GM19328 (cell line): ENCODE data around the gene PSD2.

Experiments used
- ATAC-seq: cut with Tn5 transposase; IDR thresholded peaks from one replicate; pipeline ENCODE4 v1.9.1; 2021; ENCODE audit warnings: mild to moderate bottlenecking, moderate library complexity; ENCODE audit not compliant: unreplicated experiment

The PSD2 gene

GRCh38 chr5:139795074-139796001 is at the start of gene PSD2:
Gene PSD2, plus strand, starts transcription at chr5:139795808. Its CDS starts 13,633 bp downstream, at chr5:139809441.
- ATAC-seq, result no peak

- no peak for ATAC-seq
Measured at GRCh38 chr5:139746691-139747582, 48.7 kb upstream of the PSD2 start.

GRCh38 chr5:139747583-139748504 is 47.8 kb upstream of the PSD2 start:
- no peak for ATAC-seq

DNA sequence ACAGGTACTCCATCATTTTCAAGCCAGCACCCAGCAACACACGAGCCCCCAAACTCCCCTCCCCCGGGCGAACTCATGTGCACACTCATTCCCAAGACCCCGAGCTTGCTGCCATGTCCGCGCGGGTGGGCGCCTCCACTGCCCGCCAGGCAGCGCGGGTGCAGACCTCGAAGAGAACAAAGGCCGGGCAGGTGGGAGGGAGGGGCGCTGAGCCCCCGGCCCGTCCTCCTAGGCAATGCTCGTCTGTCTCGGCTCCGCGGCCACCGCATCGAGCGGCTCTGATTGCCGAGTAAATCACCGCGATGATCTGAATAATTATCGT is 47.1 kb upstream of the PSD2 start:
- no peak for ATAC-seq

- no peak for ATAC-seq
Measured at GRCh38 chr5:139749242-139749641, 46.4 kb upstream of the PSD2 start.

- no peak for ATAC-seq
Measured at GRCh38 chr5:139751236-139751635, 44.4 kb upstream of the PSD2 start.

DNA sequence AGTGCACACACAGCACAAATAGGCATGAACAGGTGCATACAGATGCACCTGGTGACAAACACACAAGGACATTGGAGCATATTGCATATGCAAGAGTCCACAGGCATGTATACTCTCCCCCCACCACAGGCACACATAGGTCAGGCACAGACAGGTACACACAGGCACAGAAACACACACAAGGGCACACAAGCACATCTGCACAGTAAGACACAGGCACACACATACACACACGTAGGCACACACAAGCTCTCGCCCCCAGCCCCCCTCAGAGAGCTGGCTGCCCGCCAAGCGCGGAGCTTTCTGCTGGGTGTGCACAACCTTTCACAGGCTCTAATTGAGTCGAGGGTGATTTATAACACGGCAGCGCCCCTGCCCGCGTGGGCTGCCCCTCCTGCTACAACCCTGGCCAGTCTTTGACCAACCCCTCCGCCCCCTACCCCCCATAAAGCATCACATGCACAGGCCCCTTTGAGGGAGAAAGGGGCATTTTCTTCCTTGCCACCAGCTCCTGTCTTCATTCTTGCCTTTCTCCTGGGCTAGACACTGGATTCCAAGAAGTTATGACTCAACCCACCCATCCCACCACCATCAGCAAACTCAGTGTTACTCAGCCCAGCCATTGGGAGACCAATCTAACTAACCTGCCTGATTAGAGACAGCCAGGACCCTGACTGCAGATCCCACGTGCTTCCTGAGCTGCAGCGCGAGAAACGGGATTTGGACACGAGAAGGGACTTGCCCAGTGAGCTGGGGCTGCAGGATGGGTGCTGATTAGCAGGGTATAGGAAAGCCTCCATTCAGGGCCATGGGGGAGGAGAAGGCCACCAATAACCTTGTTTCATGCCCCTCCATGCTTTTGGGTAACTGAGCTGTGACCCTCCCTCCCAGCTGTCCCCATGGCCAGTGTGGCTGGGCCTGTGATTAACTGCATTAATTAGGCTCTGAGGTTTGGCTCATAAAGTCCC is 42.8 kb upstream of the PSD2 start:
- no peak for ATAC-seq

GRCh38 chr5:139755892-139756671 is 39.5 kb upstream of the PSD2 start:
- ATAC-seq, result no peak

- no peak for ATAC-seq
Measured at GRCh38 chr5:139756971-139757370, 38.6 kb upstream of the PSD2 start.

DNA sequence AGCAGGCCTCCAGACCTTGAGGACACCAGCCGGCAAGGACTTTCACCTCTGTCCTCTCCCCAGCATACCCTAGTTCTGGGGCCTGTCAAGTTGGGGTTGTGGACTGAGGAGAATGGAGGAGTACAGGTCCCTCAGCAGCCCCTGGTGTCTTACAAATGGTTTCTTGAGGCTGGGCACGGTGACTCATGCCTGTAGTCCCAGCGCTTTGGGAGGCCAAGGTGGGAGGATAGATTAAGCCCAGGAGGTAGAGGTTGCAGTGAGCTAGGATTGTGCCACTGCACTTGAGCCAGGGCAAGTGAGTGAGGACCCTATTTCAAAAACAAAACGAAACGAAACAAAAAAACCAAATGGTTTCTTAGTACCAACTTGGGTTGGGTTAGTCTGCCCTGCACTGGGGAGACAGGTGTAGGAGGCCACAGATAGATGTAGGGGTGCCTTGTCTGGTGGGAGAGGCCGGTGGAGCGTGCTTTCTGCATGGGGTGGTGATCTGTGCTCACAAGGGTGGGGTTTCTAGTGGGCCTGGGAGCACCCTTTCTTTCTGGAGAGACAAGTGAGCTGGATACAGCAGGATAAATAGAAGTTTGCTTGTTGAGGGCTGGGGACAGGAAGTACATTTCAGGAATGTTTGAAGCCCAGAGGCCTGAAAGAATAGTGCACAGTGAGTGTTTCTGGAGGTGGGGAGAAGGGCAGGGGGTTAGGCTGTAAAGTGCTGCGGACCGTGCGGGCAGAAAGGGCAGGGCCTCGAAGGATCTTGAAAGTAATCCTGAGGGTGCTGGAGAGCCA is 37.7 kb upstream of the PSD2 start:
- ATAC-seq, result no peak

GRCh38 chr5:139758510-139759075 is 37.0 kb upstream of the PSD2 start:
- no peak for ATAC-seq

DNA sequence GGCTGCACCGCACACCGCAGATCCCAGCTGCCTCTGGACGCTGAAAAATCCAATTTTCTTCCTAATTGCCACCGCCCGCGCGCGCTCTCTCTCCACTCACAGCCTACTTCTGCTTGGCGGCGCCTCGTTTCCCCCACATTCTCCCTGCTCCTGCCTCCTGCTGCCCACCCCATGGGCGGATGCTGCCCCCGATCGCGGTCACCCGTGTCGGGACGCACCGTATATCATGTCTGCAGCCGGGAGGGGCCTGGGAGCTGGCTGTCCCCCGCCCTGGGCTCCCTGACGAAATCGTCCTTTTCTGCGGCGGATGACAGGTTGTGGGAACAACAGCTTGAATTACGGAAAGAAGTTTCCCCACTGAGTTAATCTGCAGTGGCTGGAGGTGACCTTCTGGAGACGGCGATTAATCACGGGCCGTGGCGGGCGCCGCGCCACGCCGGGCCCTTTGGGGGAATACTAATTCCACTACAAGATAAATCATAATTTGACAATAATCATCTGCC is 36.3 kb upstream of the PSD2 start:
- no peak for ATAC-seq

- no peak for ATAC-seq
Measured at GRCh38 chr5:139760066-139761056, 35.2 kb upstream of the PSD2 start.

- ATAC-seq, result no peak
Measured at GRCh38 chr5:139761057-139761450, 34.6 kb upstream of the PSD2 start.

- no peak for ATAC-seq
Measured at GRCh38 chr5:139761501-139761900, 34.1 kb upstream of the PSD2 start.

DNA sequence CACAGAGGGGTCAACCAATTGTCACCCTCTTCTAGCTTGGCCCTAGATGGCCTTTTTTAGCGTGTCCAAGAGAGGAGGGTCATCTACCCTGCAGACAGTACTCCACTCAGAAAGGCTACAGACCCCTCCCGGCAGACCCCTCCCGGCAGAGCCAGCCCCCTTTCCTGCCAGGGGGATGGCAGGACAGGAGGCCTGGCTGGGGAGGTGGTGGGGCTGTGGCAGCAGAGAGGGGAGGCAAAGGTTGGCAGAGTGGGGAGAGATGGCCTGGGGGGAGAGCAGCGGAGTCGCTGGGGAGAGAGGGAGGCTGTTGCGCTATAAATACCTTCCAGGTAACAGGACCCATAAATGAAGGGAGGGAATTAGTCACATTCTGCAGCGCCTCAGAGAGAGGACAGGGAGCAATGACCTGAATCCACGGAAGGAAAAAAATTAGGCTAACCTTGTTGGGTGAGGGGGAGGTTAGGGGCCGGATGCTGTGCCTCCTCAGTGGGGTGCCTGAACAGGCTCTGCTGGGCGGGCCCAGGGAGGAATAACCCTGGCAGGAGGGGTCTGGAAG is 32.9 kb upstream of the PSD2 start:
- no peak for ATAC-seq
